Measurements from ENCODE around the gene BRSK1. TPM values are rescaled to one million over a fixed set of nuclear protein-coding genes. Genes with fewer than 3 reads are reported as not detected.

The BRSK1 gene
- total and polyA plus RNA-seq, 2 of the 8 experiments (the other 6 are each of a cell fraction or from before 2014, with no cell fraction given) = 27.6 to 32.7 TPM

DNA sequence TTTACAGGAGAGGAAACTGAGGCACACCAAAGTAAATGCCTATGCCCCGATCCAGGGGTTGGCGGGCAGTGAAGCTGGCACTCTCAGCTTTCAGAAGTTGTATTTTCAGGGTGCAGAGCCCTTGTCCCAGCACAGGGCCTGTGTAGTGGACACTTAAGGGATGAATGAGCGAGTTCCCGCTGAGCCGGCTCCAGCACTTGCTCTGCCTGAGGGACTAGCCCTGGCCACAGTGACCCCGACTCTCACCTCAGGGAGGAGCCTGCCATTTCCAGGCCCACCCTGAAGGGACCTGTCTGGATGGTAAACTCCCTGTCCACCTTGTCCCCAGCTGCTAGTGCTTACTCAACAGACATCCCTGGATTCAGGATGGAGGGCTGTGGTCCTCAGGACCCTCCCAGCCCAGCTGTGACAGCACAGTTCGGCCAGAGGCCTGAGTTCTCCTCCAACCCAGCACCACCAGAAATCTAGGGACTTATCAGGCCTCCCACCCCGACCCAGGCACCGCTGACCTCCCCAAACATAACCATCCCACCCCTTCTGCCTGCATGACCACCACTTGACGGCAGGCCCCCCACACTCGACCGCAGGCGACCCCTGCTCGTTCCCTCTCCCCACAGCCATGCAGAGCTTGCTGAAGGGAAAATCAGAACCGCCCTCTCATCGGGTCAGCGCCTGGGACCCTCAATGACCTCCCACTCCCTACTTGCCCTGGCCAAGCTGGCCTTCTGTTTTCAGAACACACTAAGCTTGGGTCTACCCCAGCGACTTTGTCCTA lies 33.3 kb upstream of the BRSK1 start:
- Histone ChIP-seq H4K5ac (ENCODE audit: insufficient read length, low read depth, low read length) (no peak overlapping the region), H3K4me2 (ENCODE audit: insufficient read depth in 1 of 2, low read depth in 2 of 2, low read length in 2 of 2) (no peak overlapping the region), H3K4ac (replicated peaks; ENCODE audit: insufficient read length, low read depth, low read length) (no peak overlapping the region), H2BK15ac (ENCODE audit: low read length) (no peak overlapping the region), H3K4me1 (replicated peaks in 1 of 4; ENCODE audit: control insufficient read depth in 3 of 4, insufficient read depth in 4 of 4, low read length in 3 of 4) (peaks cover 3 to 12% (median 6%) of the 10 kb centered on the region in 4 experiments; a peak in 6 of 7 replicates), H2BK5ac (ENCODE audit: low read depth, low read length) (no peak overlapping the region; the same call in 1 of the 2 replicates), H4K20me1 (replicated peaks in 1 of 2; ENCODE audit: control insufficient read depth in 1 of 2, insufficient read depth in 2 of 2, low read length in 2 of 2) (peaks cover 28 to 52% of the 10 kb centered on the region in 2 experiments), H3K79me2 (ENCODE audit: control insufficient read depth in 1 of 2, insufficient read depth in 2 of 2, low read length in 2 of 2) (peaks cover 8 to 79% of the 10 kb centered on the region in 2 experiments; a peak in 3 of 4 replicates), H2BK12ac (ENCODE audit: low read depth, low read length) (no peak overlapping the region), H4K91ac (replicated peaks; ENCODE audit: insufficient read length, low read length) (no peak overlapping the region), H3K56ac (replicated peaks; ENCODE audit: insufficient read length, low read depth, low read length) (no peak overlapping the region), H3K18ac (ENCODE audit: extremely low read depth, low read length) (no peak overlapping the region), H3K4me3 (ENCODE audit: extremely low read depth in 1 of 4, insufficient read depth in 2 of 4, low read depth in 3 of 4, low read length in 4 of 4) (no peak overlapping the region), H3K27me3 (replicated peaks in 1 of 4; ENCODE audit: control insufficient read depth in 3 of 4, extremely low read depth in 1 of 4, insufficient read depth in 3 of 4, low read length in 3 of 4) (no peaks in the 10 kb centered on the region), H4K8ac (ENCODE audit: extremely low read depth, insufficient read depth, low read length) (no peak overlapping the region), H3K79me1 (ENCODE audit: low read depth, low read length) (peaks cover 29% of the 10 kb centered on the region), H3K9ac (replicated peaks in 1 of 4; ENCODE audit: extremely low read depth in 1 of 4, low read depth in 3 of 4, low read length in 3 of 4) (no peak overlapping the region; a peak in 1 of 7 replicates), H2AFZ (ENCODE audit: low read length) (no peak overlapping the region), H3K36me3 (ENCODE audit: control insufficient read depth in 2 of 4, insufficient read depth in 4 of 4, low read length in 3 of 4) (peaks cover 0 to 8% (median 3%) of the 10 kb centered on the region in 4 experiments; a peak in 3 of 8 replicates), H2BK20ac (ENCODE audit: low read length) (no peak overlapping the region), H3K23me2 (ENCODE audit: low read depth, low read length) (no peaks in the 10 kb centered on the region), H3K23ac (ENCODE audit: insufficient read length) (no peak overlapping the region), H3K9me3 (ENCODE audit: insufficient read depth in 2 of 2, low read depth in 1 of 2, low read length in 1 of 2) (no peaks in the 10 kb centered on the region), H3K27ac (ENCODE audit: low read depth, low read length) (no peak overlapping the region), H2BK120ac (replicated peaks; ENCODE audit: low read depth, low read length) (no peak overlapping the region), H3K14ac (ENCODE audit: insufficient read length) (no peak overlapping the region), H2AK5ac (ENCODE audit: low read depth, low read length) (no peak overlapping the region)
- DNase-seq (ENCODE audit: low read depth in 1 of 2, low spot score in 2 of 2) (no peak), FAIRE-seq (no peak)
- ChIA-PET CTCF (ENCODE audit: partially characterized antibody) (interaction anchor here (0.7 to 1.3 kb wide), 3 partner anchors 9 to 161 kb away, joined by 3 to 4 read pairs (median 4); no protein-coding TSS in a partner anchor), POLR2A (ENCODE audit: partially characterized antibody) (interaction anchor here (1.0 kb wide), 2 partner anchors 12 to 144 kb away, joined by 3 read pairs; no protein-coding TSS in a partner anchor)
- WGBS, 2 experiments (ENCODE audit: extremely low coverage in 1 of 2, insufficient coverage in 1 of 2, insufficient read length in 1 of 2, insufficient replicate concordance in 2 of 2, low coverage in 1 of 2, low lambda C conversion rate in 2 of 2, missing lambda C conversion rate in 1 of 2) = 91% methylated on average over 16 of the region's 18 CpGs; no CpG with 5 or more reads in 1 of the 2 experiments
- no peak for TF ChIP-seq TAF1 (IDR thresholded peaks at IDR 0.05; ENCODE audit: low read depth, low read length)
- TF ChIP-seq, protein P1, sequence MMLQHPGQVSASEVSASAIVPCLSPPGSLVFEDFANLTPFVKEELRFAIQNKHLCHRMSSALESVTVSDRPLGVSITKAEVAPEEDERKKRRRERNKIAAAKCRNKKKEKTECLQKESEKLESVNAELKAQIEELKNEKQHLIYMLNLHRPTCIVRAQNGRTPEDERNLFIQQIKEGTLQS (IDR thresholded peaks at IDR 0.05; ENCODE audit: insufficient read depth, low read depth, low read length) = no peak
- no peak for TF ChIP-seq POLR2A (IDR thresholded peaks at IDR 0.05; ENCODE audit: control extremely low read depth in 1 of 2, low read depth in 2 of 2, low read length in 2 of 2)
- TF ChIP-seq YY1 (IDR thresholded peaks at IDR 0.05; ENCODE audit: low read depth, low read length) = no peak
- TF ChIP-seq EGR1 (IDR thresholded peaks at IDR 0.05; ENCODE audit: borderline replicate concordance, low read depth, low read length) = no peak
- TF ChIP-seq CREB1 (IDR thresholded peaks at IDR 0.05) = no peak
- no peak for TF ChIP-seq KDM5A (IDR thresholded peaks at IDR 0.05; ENCODE audit: low read length)
- TF ChIP-seq SIRT6 (IDR thresholded peaks at IDR 0.05; ENCODE audit: low read length) = no peak
